Activated CD4-positive, alpha-beta memory T cell treated with anti-CD3 and anti-CD28 coated beads, Interleukin-2, amount 10 ng/mL, durations not matched to agents 7 days and 5 days (primary cell): ENCODE results near the gene DNER. TPM values are rescaled to one million over a fixed set of nuclear protein-coding genes. Genes with fewer than 3 reads are reported as not detected.

Experiments used
- CTCF ChIA-PET: fragments of 350-600 bp; sonication (Branson Sonifier 250); formaldehyde crosslinking; loops from one replicate; lab custom pipeline; 2021; ENCODE audit warnings: antibody characterized with exemption, inconsistent platforms; lab: Charles Lee
- POLR2A ChIA-PET: fragments of 350-600 bp; sonication (Branson Sonifier 250); formaldehyde crosslinking; loops from one replicate; lab custom pipeline; 2021; ENCODE audit warnings: antibody characterized with exemption; lab: Charles Lee
- DNase-seq: peaks from one replicate; pipeline ENCODE4 v3.0.0-alpha.2; 2020
- H3K27ac Mint-ChIP-seq: one replicate; pipeline ENCODE4 v1.8.0; 2021; ENCODE audit warnings: mild to moderate bottlenecking, mixed read lengths
- H3K27me3 Mint-ChIP-seq: one replicate; pipeline ENCODE4 v1.8.0; 2021; ENCODE audit warnings: mixed read lengths
- H3K36me3 Mint-ChIP-seq: one replicate; pipeline ENCODE4 v1.8.0; 2021; ENCODE audit warnings: low read depth, mixed read lengths
- H3K4me1 Mint-ChIP-seq: one replicate; pipeline ENCODE4 v1.8.0; 2021; ENCODE audit warnings: mixed read lengths
- H3K4me3 Mint-ChIP-seq: one replicate; pipeline ENCODE4 v1.8.0; 2021; ENCODE audit warnings: mild to moderate bottlenecking, mixed read lengths
- H3K9me3 Mint-ChIP-seq: one replicate; pipeline ENCODE4 v1.8.0; 2021; ENCODE audit warnings: mixed read lengths
- total RNA-seq, 2 experiments: library from RNA; stranded (reverse); gene quantifications; one replicate each; pipeline ENCODE4 v1.2.3, GENCODE V29; 2021

Gene DNER
- total RNA-seq, 2 experiments from 2014 or later: not detected

DNA sequence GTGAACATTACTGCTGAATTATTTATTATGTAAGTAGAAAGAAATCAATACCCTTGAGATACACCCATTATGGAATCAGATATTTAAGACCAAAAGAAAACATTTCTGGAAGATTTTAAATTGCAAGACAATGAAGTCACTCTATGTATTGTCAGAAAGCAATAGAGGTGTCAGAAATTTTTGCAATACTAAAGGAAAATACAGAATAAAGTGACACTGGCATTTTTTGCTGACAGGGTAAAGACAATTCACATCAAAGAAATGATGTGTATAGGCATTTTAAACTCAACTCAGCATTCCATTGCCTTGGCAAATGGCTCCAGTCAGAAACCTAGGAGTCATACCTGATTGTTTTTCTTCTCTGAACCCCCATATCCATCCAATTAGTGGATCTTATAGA lies 252.2 kb downstream of the DNER start:
- DNase-seq: no peak
- CTCF ChIA-PET: no interaction called here
- Mint-ChIP-seq H3K9me3 (no peaks in the 10 kb centered on the region), H3K27ac (no peak overlapping the region), H3K4me3 (no peak overlapping the region), H3K4me1 (no peaks in the 10 kb centered on the region), H3K36me3 (no peaks in the 10 kb centered on the region), H3K27me3 (no peaks in the 10 kb centered on the region)
- POLR2A ChIA-PET: no interaction called here

DNA sequence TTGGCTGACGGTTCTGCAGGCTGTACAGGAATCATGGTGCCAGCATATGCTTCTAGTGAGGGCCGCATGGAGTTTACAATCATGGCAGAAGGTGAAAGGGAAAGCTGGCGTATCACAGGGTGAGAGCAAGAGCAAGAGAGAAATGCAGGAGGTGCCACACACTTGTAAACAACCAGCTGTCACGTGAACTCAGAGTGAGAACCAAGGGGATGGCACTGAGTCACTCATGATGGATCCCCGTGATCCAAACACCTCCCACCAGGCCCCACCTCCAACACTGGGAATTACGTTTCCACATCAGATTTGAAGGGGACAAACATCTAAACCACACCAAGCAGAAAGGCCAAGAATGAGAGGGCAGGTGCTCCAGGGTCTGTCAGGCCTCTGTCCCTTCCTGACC lies 258.3 kb downstream of the DNER start:
- Mint-ChIP-seq H3K27me3 (no peaks in the 10 kb centered on the region), H3K4me3 (no peak overlapping the region), H3K4me1 (no peaks in the 10 kb centered on the region), H3K36me3 (no peaks in the 10 kb centered on the region), H3K27ac (no peak overlapping the region), H3K9me3 (no peaks in the 10 kb centered on the region)
- no peak for DNase-seq
- CTCF ChIA-PET: no interaction called here
- POLR2A ChIA-PET: no interaction called here

DNA sequence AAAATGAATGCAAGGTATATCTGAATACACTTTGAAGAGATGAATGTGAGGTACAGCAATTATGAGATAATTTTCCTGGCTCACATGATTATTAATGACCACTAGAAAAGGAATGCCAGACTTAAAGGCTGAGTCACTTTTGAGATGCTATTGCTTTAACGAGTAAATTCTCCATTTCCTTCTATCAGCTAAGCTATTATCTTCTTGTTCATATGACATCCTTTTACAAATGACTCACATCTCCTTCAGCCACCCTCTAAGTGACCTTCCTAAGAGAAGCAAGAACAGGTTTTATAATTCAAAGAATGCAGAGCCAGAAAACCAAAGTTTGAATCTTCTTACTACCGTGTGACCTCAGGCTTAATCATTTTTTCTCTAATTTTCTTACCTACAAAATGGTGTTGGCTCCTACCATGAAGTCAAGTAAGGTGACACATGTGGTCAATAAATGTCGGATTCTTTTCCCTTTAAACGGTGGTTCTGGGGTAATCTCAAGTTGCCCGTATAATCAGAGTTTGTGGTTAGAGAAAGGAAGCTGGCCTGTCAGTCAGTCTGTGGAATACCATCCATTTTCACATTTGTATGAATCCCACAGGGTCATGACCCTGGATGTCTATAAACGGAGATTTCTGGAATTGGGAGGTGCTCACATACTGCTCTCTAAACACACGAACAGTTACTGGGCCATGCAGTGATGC lies 259.3 kb downstream of the DNER start:
- no peaks in the 10 kb centered on the region for H3K9me3 Mint-ChIP-seq
- no peaks in the 10 kb centered on the region for H3K27me3 Mint-ChIP-seq
- H3K27ac Mint-ChIP-seq: no peak overlapping the region
- POLR2A ChIA-PET: no interaction called here
- CTCF ChIA-PET: no interaction called here
- H3K4me1 Mint-ChIP-seq: no peaks in the 10 kb centered on the region
- no peaks in the 10 kb centered on the region for H3K36me3 Mint-ChIP-seq
- no peak overlapping the region for H3K4me3 Mint-ChIP-seq
- DNase-seq: no peak

DNA sequence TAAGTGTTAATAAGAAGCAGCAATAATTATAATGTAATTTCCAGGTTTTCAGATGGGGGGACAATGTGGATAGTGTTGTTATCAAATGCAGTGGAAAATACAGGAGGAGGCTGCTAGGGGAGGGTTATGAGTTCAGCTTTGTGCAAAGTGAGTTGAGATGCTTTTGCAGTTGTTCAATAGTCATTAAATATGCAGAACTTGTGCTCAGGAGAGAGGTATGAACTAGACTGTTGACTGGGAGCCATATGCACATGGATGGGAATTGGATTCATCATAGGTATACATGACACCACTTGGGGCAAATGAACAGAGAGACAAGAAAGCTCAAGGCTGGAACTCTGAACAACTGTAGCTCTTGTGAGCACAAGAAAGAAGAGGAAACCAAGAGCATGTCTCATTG lies 261.1 kb downstream of the DNER start:
- DNase-seq: no peak
- ChIA-PET POLR2A (no interaction called here), CTCF (no interaction called here)
- no peaks in the 10 kb centered on the region for H3K27me3 Mint-ChIP-seq
- H3K4me1 Mint-ChIP-seq: no peaks in the 10 kb centered on the region
- H3K9me3 Mint-ChIP-seq: no peaks in the 10 kb centered on the region
- H3K27ac Mint-ChIP-seq: no peak overlapping the region
- H3K4me3 Mint-ChIP-seq: no peak overlapping the region
- no peaks in the 10 kb centered on the region for H3K36me3 Mint-ChIP-seq

DNA sequence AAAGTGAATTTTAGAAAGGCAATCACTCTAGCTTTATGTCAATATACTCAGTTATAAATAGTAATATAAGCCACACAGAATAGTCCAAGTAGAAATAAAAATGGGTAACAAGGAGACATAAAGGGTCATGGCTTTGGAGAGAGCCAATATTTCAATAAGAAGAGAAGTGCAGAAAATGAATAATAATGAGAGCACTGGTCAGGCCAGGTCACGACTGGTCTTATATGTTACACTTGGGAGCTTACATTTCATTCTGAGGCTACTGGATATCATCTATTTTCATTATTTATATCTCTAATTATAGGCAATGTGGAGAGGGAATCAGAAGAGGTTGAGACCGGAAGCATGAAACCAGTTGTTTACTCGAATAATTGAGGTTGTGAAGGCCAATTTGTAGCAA lies 262.5 kb downstream of the DNER start:
- no peak overlapping the region for H3K4me3 Mint-ChIP-seq
- no peaks in the 10 kb centered on the region for H3K36me3 Mint-ChIP-seq
- POLR2A ChIA-PET: no interaction called here
- no peaks in the 10 kb centered on the region for H3K27me3 Mint-ChIP-seq
- H3K9me3 Mint-ChIP-seq: no peaks in the 10 kb centered on the region
- CTCF ChIA-PET: no interaction called here
- no peaks in the 10 kb centered on the region for H3K4me1 Mint-ChIP-seq
- H3K27ac Mint-ChIP-seq: no peak overlapping the region
- no peak for DNase-seq

DNA sequence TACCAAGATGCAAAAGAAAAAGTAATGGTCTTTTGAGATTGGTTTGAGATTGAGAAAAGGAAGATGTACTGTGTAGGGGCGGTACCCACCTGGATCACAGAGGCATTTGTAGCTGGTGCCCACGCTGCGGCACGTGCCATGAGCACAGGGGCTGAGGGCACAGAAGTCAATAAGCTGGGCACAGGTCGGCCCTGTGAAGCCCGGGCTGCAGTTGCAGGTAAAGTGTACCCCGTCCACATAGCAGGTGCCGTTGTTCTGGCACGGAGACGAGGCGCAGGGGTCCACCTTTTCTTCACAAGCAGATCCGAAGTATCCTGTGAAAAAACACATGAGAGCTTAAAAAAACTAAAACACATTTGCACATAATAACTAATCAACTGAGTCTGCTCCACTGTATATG lies 267.1 kb downstream of the DNER start:
- Mint-ChIP-seq H3K27ac (no peak overlapping the region), H3K36me3 (no peaks in the 10 kb centered on the region), H3K4me3 (no peak overlapping the region), H3K9me3 (no peaks in the 10 kb centered on the region), H3K4me1 (no peaks in the 10 kb centered on the region), H3K27me3 (no peaks in the 10 kb centered on the region)
- POLR2A ChIA-PET: no interaction called here
- CTCF ChIA-PET: interaction anchor here (0.5 kb wide), 1 partner anchor 129 kb away, joined by 4 read pairs; no protein-coding TSS in a partner anchor
- DNase-seq: no peak

DNA sequence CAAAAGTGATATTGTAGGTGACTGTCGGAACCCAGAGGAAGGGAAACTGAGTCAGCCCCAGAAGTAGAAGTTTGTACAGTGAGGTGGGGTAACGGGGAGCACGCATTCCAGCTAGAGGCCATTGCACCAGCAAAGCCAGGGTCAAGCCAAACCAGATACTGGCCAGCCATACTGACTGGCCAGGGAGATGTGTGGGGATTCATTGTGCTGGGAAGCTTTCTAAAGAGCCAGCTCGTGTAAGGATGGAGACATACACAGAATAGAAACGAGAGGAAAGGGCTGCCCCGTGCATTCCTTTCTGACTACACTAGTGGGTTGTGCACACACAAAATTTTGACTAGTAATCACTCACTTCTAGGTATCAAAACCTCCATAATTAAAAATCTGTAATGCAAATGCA lies 268.0 kb downstream of the DNER start:
- ChIA-PET POLR2A (no interaction called here), CTCF (no interaction called here)
- no peaks in the 10 kb centered on the region for H3K36me3 Mint-ChIP-seq
- H3K9me3 Mint-ChIP-seq: no peaks in the 10 kb centered on the region
- no peak overlapping the region for H3K4me3 Mint-ChIP-seq
- DNase-seq: no peak
- no peaks in the 10 kb centered on the region for H3K4me1 Mint-ChIP-seq
- H3K27me3 Mint-ChIP-seq: no peaks in the 10 kb centered on the region
- H3K27ac Mint-ChIP-seq: no peak overlapping the region

DNA sequence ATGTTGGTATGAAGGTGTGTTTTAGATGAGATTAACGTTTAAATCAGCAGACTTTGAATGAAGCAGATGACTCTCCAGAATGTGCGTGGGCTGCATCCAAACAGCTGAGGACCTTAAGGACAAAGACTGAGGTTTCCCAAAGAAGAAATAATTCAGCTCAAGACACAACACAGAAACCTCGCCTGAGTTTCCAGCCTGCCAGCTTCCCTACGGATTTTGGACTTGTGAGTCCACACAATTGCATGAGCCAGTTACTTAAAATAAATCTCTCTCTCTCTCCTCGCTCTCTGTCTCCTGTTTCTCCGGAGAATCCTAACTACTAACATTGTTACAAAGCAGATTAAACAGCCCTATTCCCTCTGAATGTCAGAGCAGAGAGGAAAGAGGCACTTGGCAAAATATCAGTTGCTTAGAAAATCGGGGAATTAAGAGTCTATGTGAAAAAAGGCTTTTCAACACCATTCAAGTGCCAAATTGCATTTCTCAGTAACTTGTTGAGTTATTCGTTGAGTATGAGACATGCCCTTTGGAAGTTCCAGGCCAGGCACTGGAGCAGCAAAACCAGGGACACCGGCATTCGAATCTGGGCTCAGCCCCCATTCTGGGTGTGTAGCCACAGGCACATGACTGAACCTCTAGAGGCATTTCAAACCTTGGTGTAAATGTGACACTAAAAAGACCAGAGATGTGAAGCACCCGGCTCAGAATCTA lies 268.7 kb downstream of the DNER start:
- Mint-ChIP-seq H3K27me3 (no peaks in the 10 kb centered on the region), H3K9me3 (no peaks in the 10 kb centered on the region), H3K36me3 (no peaks in the 10 kb centered on the region), H3K4me3 (no peak overlapping the region), H3K4me1 (no peaks in the 10 kb centered on the region), H3K27ac (no peak overlapping the region)
- ChIA-PET POLR2A (no interaction called here), CTCF (no interaction called here)
- no peak for DNase-seq

DNA sequence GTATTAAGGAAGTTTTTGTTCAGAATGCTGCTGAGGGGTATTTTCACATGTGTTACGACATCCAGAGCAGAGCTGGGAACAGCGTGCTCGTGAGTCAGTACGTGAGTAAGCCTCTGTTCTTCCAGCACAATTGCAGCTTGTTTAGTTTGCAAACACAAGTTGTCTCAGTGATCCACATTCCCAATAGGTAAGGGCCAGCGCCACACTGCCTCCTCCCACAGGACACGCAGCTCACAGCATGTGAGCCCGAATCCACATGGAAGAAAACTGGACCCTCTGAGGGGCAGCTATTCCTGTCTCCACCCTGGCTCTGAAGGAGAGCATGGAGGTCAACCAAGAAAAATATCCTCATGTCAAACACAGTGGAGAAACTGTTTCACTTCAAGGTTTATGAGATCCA lies 269.3 kb downstream of the DNER start:
- Mint-ChIP-seq H3K36me3 (no peaks in the 10 kb centered on the region), H3K4me3 (no peak overlapping the region), H3K4me1 (no peaks in the 10 kb centered on the region), H3K27me3 (no peaks in the 10 kb centered on the region), H3K27ac (no peak overlapping the region), H3K9me3 (no peaks in the 10 kb centered on the region)
- POLR2A ChIA-PET: no interaction called here
- DNase-seq: no peak
- CTCF ChIA-PET: no interaction called here

DNA sequence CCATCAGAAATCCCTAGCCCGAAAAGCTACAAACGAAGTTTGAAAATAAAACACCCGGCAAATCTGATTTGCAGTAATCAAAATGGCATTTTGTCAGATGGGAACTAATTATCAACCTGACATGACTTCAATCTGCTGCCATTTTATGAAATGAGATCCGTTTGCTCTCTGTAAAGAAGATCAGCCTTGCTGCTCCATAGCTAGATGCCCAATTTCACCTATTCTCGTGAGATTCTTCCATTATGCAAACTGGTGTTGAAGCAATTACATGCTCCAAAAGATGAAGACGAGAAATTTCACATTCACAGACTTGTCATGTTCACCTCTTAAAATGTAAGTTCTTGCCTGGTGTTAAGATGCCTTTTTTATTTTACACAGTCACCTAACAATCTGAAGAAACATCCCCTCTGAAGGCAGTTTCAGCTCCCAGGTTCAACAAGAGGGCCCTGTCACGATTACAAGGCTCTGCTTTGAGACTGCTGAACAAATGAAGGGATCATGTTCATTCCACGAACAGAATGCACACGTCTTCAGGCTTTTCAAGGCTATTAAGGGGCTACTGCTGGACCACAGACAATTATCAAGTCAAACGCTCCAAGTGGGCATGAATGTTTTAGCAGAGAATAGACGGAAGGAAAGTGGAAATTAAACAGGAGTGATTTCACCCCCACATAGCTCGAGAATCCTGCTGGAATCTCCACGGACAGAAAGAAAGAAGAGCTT lies 270.6 kb downstream of the DNER start:
- no peaks in the 10 kb centered on the region for H3K9me3 Mint-ChIP-seq
- H3K27me3 Mint-ChIP-seq: no peaks in the 10 kb centered on the region
- no peaks in the 10 kb centered on the region for H3K36me3 Mint-ChIP-seq
- no peaks in the 10 kb centered on the region for H3K4me1 Mint-ChIP-seq
- no peak overlapping the region for H3K4me3 Mint-ChIP-seq
- CTCF ChIA-PET: interaction anchor here (1.0 kb wide), 1 partner anchor 9 kb away, joined by 3 read pairs; no protein-coding TSS in a partner anchor
- H3K27ac Mint-ChIP-seq: no peak overlapping the region
- POLR2A ChIA-PET: no interaction called here
- DNase-seq: no peak

DNA sequence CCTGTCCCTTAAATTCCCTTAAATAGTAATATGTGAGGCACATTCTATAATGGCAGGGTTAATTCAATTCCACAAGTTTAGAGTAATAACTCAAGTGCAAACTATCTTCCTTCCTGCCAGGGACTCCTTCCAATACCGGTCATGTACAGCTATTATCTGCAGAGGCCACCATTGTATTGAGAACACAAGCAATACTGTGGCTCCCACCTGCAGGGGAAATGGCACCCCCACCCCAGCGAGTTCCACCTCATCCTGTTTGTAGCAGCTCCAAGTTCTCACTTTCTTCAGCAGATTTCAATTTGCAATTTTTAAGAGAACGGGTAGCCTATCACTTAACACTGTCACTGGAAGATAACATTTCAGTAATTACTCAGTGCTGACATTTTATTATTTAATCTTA lies 271.2 kb downstream of the DNER start:
- no peaks in the 10 kb centered on the region for H3K27me3 Mint-ChIP-seq
- H3K9me3 Mint-ChIP-seq: no peaks in the 10 kb centered on the region
- H3K4me3 Mint-ChIP-seq: no peak overlapping the region
- H3K27ac Mint-ChIP-seq: no peak overlapping the region
- no peaks in the 10 kb centered on the region for H3K36me3 Mint-ChIP-seq
- ChIA-PET CTCF (interaction anchor here (1.0 kb wide), 1 partner anchor 8 kb away, joined by 3 read pairs; no protein-coding TSS in a partner anchor), POLR2A (no interaction called here)
- no peaks in the 10 kb centered on the region for H3K4me1 Mint-ChIP-seq
- DNase-seq: no peak

DNA sequence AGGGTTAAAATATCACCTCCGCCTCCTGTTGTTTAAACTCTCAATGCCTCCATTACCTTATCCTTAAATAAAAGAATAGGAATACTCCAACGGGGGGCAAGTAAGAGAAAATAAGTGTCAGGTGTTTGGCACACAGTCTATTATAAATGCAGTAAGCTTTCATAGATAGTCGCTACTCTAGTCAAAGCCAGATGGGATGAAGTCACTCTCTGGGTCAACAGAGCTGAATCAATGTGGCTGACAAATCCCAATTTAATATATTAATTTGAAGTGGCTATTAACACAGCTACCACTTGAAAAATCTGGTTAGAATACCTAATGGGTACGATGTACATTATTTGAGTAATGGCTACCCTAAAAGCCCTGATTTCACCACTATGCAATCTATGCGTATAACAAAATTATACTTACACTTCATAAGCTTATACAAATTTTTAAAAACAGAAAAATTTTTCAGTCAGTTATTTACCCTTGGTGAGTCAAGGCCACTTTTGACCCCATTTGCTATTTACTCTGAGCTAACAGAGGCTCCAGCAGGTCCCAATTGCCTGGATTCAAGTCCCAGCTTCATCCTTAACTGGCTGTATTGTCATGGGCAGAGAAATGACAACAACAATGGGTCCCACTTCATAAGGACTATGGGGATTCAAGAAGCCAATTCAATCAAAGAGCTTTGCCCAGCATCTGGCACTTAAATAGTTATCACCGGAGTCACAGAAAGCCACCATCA lies 275.8 kb downstream of the DNER start:
- Mint-ChIP-seq H3K27me3 (no peaks in the 10 kb centered on the region), H3K27ac (no peak overlapping the region), H3K4me1 (no peaks in the 10 kb centered on the region), H3K36me3 (no peaks in the 10 kb centered on the region), H3K9me3 (peaks cover 2% of the 10 kb centered on the region), H3K4me3 (no peak overlapping the region)
- POLR2A ChIA-PET: no interaction called here
- CTCF ChIA-PET: interaction anchor here (0.8 kb wide), 1 partner anchor 402 kb away, joined by 3 read pairs; no protein-coding TSS in a partner anchor
- DNase-seq: no peak

DNA sequence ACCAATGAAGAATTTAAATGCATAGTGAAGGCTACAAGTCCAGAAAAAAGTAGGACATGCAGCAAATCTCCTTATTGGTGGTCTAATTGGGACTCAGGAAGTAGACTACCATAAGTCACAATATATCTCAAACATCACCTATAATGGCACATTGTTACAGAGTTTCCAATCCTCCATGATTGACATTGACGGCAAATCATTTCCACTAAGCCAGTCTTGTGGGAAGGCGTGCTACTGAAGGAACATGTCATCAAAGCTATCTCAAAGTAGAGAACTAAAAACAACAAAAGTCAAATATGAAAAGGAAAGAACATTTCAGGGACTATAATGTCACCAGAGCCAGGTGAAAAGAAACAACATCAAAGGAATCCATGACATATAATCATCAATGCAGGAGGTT lies 276.9 kb downstream of the DNER start:
- peaks cover 2% of the 10 kb centered on the region for H3K9me3 Mint-ChIP-seq
- H3K4me3 Mint-ChIP-seq: no peak overlapping the region
- POLR2A ChIA-PET: no interaction called here
- H3K27me3 Mint-ChIP-seq: no peaks in the 10 kb centered on the region
- no peaks in the 10 kb centered on the region for H3K36me3 Mint-ChIP-seq
- DNase-seq: no peak
- H3K27ac Mint-ChIP-seq: no peak overlapping the region
- no peaks in the 10 kb centered on the region for H3K4me1 Mint-ChIP-seq
- CTCF ChIA-PET: no interaction called here
